Measurements from ENCODE around the gene ITM2C.

Gene ITM2C

DNA sequence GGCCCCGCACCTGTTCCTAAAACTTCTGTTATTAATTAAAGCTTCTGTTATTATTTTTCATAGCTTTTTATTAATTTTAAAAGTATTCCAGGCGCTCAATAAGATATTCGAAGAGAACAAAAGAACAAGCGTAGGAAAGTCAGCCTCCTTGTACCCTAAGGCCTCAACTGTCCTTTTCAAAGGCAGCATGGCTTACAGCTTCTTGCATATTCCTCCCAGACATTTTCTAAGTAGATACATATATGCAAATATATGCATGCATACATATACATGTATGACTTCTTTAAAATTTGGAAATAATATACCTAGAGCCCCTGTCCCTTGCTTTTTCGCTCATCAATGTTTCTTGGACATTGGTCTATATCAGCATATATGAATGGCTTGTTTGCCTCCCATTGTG is 48.0 kb downstream of the ITM2C start:
- H3K4me3 ChIP-seq (ENCODE audit: low read length) = no peak overlapping the region
- H3K9ac ChIP-seq (ENCODE audit: low read length) = no peak overlapping the region

DNA sequence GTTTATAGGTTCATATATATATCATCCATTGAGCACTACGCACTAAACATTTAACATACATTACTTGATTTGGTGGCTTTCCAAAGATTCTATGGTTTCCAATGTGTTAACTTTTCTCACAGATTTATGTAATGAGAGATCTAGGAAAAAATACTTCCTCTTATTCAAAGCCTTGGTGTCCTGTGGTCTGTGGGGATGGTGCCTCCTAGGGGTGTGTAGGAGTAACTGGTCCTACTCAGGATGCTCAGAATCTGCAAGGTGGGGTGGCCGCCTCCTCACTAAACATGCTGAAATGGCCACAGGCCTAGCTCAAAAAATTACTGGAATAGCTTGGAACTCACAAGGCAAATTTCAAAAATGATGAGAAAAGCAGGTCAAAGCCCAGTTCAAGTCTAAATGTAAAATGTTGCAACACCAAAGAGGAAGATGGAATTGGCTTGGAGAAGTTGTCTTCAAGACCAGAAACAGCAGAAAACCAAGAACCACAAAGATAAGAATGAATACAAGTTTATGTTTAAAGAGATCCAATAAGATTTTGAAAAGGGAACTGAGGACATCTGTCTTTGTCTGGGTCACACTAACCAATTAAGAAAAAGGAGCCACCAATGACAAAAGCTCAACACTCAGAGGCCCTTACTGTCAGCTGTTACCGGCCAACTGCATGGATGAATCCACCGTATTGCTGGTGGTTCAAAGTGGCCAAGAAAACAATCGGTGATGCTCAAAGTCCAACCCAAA is 48.8 kb downstream of the ITM2C start:
- no peak overlapping the region for H3K9ac ChIP-seq (ENCODE audit: low read length)
- no peaks in the 10 kb centered on the region for H3K36me3 ChIP-seq (ENCODE audit: control insufficient read depth, insufficient read depth, low read length)
- no peak overlapping the region for H3K4me3 ChIP-seq (ENCODE audit: low read length)
- H3K27ac ChIP-seq (ENCODE audit: low read depth, low read length) = no peak overlapping the region
- H3K27me3 ChIP-seq (ENCODE audit: control insufficient read depth, insufficient read depth, low read length) = no peaks in the 10 kb centered on the region
- no peaks in the 10 kb centered on the region for H3K4me1 ChIP-seq (ENCODE audit: control insufficient read depth, insufficient read depth, low read length)

More for the DNA sequence above, 48.0 kb downstream of the ITM2C start:
- H3K4me1 ChIP-seq (ENCODE audit: control insufficient read depth, insufficient read depth, low read length) = no peaks in the 10 kb centered on the region
- no peaks in the 10 kb centered on the region for H3K36me3 ChIP-seq (ENCODE audit: control insufficient read depth, insufficient read depth, low read length)
- no peaks in the 10 kb centered on the region for H3K27me3 ChIP-seq (ENCODE audit: control insufficient read depth, insufficient read depth, low read length)
- H3K27ac ChIP-seq (ENCODE audit: low read depth, low read length) = no peak overlapping the region

DNA sequence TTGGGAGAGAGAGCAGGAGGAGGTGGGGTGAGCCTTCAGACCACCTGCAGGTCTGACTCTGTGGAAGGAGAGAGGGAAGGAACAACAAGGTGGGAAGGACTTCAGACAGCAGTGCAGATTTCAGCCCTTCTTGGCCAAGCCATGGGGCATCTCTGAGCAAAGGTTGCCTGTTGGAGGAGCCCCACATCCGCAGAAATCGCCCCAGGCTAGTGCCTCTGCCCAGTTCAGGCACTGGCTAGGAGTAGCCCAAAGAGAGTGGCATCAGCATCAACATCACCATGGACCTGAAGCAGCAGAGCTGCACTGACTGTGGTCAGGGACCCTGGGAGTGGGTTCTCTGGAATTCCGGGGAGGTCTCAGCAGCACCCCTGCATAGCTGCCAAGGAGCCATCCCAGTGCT is 50.1 kb downstream of the ITM2C start:
- Histone ChIP-seq H3K4me3 (ENCODE audit: low read length) (no peak overlapping the region), H3K4me1 (ENCODE audit: control insufficient read depth, insufficient read depth, low read length) (no peaks in the 10 kb centered on the region), H3K27ac (ENCODE audit: low read depth, low read length) (no peak overlapping the region), H3K36me3 (ENCODE audit: control insufficient read depth, insufficient read depth, low read length) (no peaks in the 10 kb centered on the region), H3K27me3 (ENCODE audit: control insufficient read depth, insufficient read depth, low read length) (no peaks in the 10 kb centered on the region), H3K9ac (ENCODE audit: low read length) (no peak overlapping the region)

DNA sequence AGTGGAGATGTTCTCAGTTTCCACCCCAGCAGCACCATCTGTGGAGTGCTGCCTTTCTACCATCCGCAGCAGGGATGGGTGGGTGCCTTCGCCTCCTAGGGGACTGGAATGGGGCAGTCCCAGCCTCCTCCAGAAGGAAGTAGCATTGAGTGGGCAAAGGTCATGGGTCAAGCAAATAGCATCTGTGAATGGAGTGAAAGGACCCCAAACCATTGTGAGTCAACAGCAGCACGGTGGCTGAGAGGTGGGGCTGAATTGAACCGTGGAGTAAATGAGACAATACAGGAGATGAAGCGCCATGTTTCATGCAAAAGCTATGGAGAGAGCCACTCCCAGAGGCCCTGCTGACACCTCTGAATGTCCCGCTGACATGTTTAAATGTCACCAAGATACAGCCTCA is 50.6 kb downstream of the ITM2C start:
- Histone ChIP-seq H3K4me3 (ENCODE audit: low read length) (no peak overlapping the region), H3K36me3 (ENCODE audit: control insufficient read depth, insufficient read depth, low read length) (no peaks in the 10 kb centered on the region), H3K27ac (ENCODE audit: low read depth, low read length) (no peak overlapping the region), H3K9ac (ENCODE audit: low read length) (no peak overlapping the region), H3K4me1 (ENCODE audit: control insufficient read depth, insufficient read depth, low read length) (no peaks in the 10 kb centered on the region), H3K27me3 (ENCODE audit: control insufficient read depth, insufficient read depth, low read length) (no peaks in the 10 kb centered on the region)

DNA sequence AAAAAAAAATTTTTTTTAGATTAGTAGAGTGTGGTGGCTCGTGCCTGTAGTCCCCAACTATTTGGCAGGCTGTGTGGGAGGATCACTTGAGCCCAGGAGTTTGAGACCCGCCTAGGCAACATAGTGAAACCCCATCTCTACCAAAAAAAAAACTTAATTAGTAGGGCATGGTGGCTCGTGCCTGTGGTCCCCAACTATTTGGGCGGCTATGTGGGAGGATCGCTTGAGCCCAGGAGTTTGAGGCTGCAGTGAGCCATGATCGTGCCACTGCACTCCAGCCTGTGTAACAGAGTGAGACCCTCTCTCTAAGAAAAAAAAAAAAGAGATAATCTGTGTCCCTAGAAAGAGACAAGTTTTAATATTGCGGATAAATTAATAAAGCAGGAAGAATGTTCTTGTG is 51.5 kb downstream of the ITM2C start:
- Histone ChIP-seq H3K4me3 (ENCODE audit: low read length) (no peak overlapping the region), H3K36me3 (ENCODE audit: control insufficient read depth, insufficient read depth, low read length) (no peaks in the 10 kb centered on the region), H3K4me1 (ENCODE audit: control insufficient read depth, insufficient read depth, low read length) (no peaks in the 10 kb centered on the region), H3K27me3 (ENCODE audit: control insufficient read depth, insufficient read depth, low read length) (no peaks in the 10 kb centered on the region), H3K27ac (ENCODE audit: low read depth, low read length) (no peak overlapping the region), H3K9ac (ENCODE audit: low read length) (no peak overlapping the region)

DNA sequence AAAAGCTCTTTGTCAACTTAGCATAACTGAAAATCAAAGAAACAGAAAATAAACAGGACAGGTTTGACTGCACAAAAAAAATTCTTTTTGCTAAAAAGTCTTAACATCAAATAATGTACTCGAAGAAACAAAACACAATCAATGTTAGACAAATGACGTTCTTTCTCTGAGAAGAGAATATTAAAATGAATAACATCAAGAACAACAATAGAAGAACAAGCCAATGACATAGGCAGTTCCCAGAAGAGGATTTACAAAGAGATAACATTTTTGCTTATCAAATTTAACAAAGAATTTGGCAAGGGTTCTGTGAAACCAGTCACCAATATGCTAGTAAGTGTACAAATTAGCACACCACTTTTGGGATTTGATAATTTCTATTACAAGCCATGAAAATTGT is 54.5 kb downstream of the ITM2C start:
- H3K4me3 ChIP-seq (ENCODE audit: low read length) = no peak overlapping the region
- no peak overlapping the region for H3K9ac ChIP-seq (ENCODE audit: low read length)
- H3K27me3 ChIP-seq (ENCODE audit: control insufficient read depth, insufficient read depth, low read length) = no peaks in the 10 kb centered on the region
- no peaks in the 10 kb centered on the region for H3K4me1 ChIP-seq (ENCODE audit: control insufficient read depth, insufficient read depth, low read length)
- H3K27ac ChIP-seq (ENCODE audit: low read depth, low read length) = no peak overlapping the region
- H3K36me3 ChIP-seq (ENCODE audit: control insufficient read depth, insufficient read depth, low read length) = no peaks in the 10 kb centered on the region

DNA sequence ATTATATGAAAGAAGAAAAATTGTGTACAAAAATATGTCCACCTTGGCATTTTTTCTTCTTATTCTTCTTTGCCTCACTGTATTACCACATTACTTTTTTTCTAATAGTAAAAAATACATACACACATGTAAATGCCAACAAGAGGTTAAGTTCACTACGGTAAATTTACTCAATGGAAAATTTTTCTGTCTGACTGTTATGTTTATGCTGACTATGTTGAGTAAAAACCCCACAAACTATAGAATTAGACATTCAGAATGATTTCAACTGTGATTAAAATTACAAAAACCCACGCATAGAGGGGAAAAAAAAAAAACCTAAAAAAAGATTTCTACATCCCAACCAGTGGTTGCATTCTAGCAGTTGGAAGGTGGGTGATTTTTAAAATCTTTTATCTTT is 54.9 kb downstream of the ITM2C start:
- Histone ChIP-seq H3K9ac (ENCODE audit: low read length) (no peak overlapping the region), H3K4me3 (ENCODE audit: low read length) (no peak overlapping the region), H3K36me3 (ENCODE audit: control insufficient read depth, insufficient read depth, low read length) (no peaks in the 10 kb centered on the region), H3K27ac (ENCODE audit: low read depth, low read length) (no peak overlapping the region), H3K4me1 (ENCODE audit: control insufficient read depth, insufficient read depth, low read length) (no peaks in the 10 kb centered on the region), H3K27me3 (ENCODE audit: control insufficient read depth, insufficient read depth, low read length) (no peaks in the 10 kb centered on the region)

DNA sequence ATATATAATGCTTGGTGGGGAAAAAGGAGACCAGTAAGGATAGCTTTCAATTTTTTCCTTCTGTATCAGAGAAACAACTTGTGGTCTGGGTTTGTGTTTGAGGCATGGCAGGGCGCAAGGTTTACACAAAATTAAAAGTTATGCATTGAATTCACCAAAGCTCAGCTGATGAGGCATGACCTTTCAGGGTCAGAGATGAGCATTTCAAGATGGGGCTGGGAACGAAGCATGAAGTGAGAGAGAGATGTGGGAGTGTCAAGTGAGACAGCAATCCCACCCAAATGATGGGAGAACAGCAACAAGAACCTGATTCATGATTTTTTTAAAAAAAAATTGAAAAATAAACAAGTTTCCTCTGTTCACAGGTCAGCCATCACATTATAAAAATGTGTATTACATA is 55.4 kb downstream of the ITM2C start:
- H3K9ac ChIP-seq (ENCODE audit: low read length) = no peak overlapping the region
- no peaks in the 10 kb centered on the region for H3K36me3 ChIP-seq (ENCODE audit: control insufficient read depth, insufficient read depth, low read length)
- H3K27ac ChIP-seq (ENCODE audit: low read depth, low read length) = no peak overlapping the region
- no peak overlapping the region for H3K4me3 ChIP-seq (ENCODE audit: low read length)
- no peaks in the 10 kb centered on the region for H3K27me3 ChIP-seq (ENCODE audit: control insufficient read depth, insufficient read depth, low read length)
- H3K4me1 ChIP-seq (ENCODE audit: control insufficient read depth, insufficient read depth, low read length) = no peaks in the 10 kb centered on the region

DNA sequence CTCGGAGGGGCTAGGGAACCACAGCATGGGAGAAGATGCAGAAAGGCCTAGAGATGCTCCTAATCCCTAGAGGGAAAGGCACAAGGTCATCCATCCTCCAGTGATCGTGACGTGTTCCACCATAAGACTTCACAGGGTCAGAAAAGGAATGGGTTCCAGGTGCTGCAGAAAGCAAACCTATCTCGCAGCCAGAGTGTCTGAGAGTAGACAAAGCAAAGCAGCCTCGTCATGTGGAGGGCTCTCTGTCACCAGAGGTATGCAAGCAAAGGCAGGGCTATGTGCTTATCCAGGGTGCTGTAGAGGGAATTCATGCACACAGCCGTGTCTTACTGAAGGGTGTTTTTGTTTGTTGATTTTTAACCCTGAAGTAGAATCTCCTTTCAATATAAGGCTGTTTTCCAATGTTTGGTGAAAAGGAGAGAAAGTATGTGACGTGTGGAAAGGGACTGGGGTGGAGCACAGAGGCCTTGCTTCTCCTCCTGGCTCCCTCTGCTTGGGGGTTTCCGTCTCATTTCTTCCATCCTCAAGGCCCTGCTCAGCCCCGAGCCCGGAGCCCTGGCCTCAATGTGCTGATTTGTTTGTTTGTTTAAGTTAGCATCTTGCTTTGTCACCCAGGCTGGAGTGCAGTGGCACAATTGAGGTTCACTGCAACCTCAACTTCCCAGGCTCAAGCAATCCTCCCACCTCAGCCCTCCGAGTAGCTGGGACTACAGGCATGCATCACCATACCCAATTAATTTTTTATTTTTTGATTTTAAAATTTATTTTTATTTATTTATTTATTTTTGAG is 57.3 kb downstream of the ITM2C start:
- Histone ChIP-seq H3K4me1 (ENCODE audit: control insufficient read depth, insufficient read depth, low read length) (no peaks in the 10 kb centered on the region), H3K27ac (ENCODE audit: low read depth, low read length) (no peak overlapping the region), H3K4me3 (ENCODE audit: low read length) (no peak overlapping the region), H3K36me3 (ENCODE audit: control insufficient read depth, insufficient read depth, low read length) (no peaks in the 10 kb centered on the region), H3K27me3 (ENCODE audit: control insufficient read depth, insufficient read depth, low read length) (no peaks in the 10 kb centered on the region), H3K9ac (ENCODE audit: low read length) (no peak overlapping the region)

DNA sequence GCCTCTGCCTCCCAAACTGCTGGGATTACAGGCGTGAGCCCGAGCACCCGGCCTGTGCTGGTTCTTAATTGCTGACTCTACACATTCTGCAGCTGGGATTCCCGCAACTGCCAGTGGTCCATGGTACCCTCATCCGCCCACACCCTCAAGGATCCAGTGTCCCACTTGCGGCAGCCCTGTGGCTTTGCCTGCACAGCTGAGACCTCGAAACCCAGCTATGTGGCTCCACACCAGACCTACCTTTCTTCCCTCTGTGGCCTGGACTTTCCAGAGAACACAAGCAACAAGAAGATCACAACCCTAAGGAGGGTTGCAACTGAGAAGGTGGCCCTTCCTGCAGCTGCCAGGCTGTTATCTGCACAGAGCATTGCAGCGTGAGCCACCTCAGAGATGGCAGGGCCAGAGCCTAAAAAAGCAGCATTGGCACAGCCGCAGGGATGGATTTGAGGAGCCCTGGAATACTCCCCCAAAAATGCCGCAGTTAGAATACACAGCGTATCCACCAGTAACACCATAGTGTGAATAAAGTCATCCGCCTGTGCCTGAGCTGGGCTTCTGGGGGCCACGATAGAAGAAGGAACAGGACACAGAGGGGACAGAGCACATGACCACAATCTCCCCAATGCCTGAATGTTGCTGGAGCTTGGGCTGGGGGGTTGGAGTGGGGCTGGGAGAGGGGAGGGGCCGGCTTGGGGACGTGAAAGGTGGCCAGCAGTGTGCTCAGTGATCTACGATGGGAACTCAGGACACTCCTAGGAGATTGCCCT is 58.4 kb downstream of the ITM2C start:
- Histone ChIP-seq H3K4me1 (ENCODE audit: control insufficient read depth, insufficient read depth, low read length) (no peaks in the 10 kb centered on the region), H3K27ac (ENCODE audit: low read depth, low read length) (no peak overlapping the region), H3K9ac (ENCODE audit: low read length) (no peak overlapping the region), H3K4me3 (ENCODE audit: low read length) (no peak overlapping the region), H3K27me3 (ENCODE audit: control insufficient read depth, insufficient read depth, low read length) (no peaks in the 10 kb centered on the region), H3K36me3 (ENCODE audit: control insufficient read depth, insufficient read depth, low read length) (no peaks in the 10 kb centered on the region)

DNA sequence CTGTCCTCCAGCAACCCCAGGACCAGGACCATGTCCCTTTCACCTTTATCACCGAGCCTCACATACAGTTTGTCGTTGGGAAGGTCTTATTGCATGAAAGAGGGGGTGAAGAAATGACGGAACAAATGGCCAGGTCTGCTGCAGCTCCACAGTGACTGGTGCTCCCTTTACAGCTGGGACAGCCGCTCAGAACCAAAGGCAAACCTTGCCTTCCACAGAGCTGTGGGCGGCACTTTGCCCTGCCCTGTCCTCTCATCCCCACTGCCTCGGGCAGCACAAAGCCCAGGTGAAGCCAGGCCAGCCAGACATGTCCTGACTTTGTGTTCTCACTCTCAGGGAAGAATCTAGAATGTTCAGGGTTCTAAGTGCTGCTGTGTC is 59.3 kb downstream of the ITM2C start:
- Histone ChIP-seq H3K9ac (ENCODE audit: low read length) (no peak overlapping the region), H3K4me1 (ENCODE audit: control insufficient read depth, insufficient read depth, low read length) (no peaks in the 10 kb centered on the region), H3K27me3 (ENCODE audit: control insufficient read depth, insufficient read depth, low read length) (no peaks in the 10 kb centered on the region), H3K27ac (ENCODE audit: low read depth, low read length) (no peak overlapping the region), H3K36me3 (ENCODE audit: control insufficient read depth, insufficient read depth, low read length) (no peaks in the 10 kb centered on the region), H3K4me3 (ENCODE audit: low read length) (no peak overlapping the region)

DNA sequence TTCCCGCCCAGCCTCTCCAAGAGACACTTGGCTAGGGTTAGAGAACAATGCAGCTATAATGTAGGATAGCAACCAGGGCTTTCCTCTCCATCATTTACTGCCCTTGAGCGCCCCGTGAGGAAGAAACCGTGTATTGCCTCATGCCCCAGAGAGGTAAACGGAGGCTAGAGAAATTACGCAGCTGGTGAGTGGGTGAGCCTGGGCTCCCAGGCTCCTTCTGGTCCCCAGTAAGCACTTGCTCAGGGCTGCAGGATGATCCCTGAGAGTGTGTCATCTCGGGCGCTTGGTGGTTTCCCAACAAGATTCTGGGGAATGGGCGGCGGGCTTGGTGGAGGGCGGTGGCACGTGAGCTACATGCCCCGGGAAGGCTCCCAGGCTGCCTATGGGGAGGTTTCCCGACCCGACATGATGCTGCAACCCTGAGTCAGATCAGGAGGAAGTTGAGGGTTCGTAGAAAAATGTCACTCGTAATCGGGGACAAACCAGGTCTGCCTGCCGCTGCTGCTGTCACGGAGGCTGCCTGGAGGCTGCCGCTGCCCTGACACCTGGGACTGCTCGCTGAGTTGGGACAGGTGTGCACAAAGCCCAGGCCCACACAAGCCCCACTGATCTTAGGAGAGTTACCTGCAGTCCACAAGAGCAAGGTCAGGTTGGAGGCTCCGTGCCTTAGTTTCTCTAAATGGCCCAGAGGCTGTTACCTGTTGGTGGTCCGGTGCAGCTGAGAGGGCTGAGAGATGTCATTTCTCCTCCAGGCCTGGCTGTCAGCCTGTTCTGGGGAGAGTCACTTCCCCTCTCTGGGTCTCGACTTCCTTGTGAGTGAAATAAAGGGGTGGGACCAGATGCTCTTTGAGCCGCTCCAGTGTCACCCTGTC is 60.0 kb downstream of the ITM2C start, which contains the start of gene GPR55:
TSS of gene GPR55 (minus strand) at position 773 of the 872 bp plus-strand sequence. CDS start 14,280 bp downstream, outside the sequence.
- H3K9ac ChIP-seq (ENCODE audit: low read length) = no peak within 1 kb of the TSS
- no peaks in the 10 kb centered on the region for H3K4me1 ChIP-seq (ENCODE audit: control insufficient read depth, insufficient read depth, low read length)
- no peaks in the 10 kb centered on the region for H3K36me3 ChIP-seq (ENCODE audit: control insufficient read depth, insufficient read depth, low read length)
- peak within 1 kb of the TSS; percentile 30 for H3K4me3 ChIP-seq (ENCODE audit: low read length)
- no peak within 1 kb of the TSS for H3K27ac ChIP-seq (ENCODE audit: low read depth, low read length)
- no peaks in the 10 kb centered on the region for H3K27me3 ChIP-seq (ENCODE audit: control insufficient read depth, insufficient read depth, low read length)
